Heart left ventricle (tissue), 16 donors: Measurements from ENCODE around the gene UGT2B17. TPM values are rescaled to one million over a fixed set of nuclear protein-coding genes. Genes with fewer than 3 reads are reported as not detected.

Experiments
- ATAC-seq, 4 donors: fragments of 200-7000 bp; cut with Tn5 transposase; one replicate each; pipeline ENCODE4 v1.9.1; 2020 to 2022; ENCODE audit warnings: moderate library complexity in 4 of 4, mild to moderate bottlenecking in 3 of 4, moderate number of reproducible peaks in 1 of 4
- DNase-seq, 5 donors: peaks; one replicate each; pipeline ENCODE4 v3.0.0-alpha.2; 2020
- H3K27ac ChIP-seq, 12 donors: fragments of 200-600 bp; sonication (generic) in 4 of 12; one replicate each; pipeline versions ENCODE4 v1.5.0 to v1.8.0; 2016 to 2022; ENCODE audit warnings: mild to moderate bottlenecking in 2 of 12
- H3K27me3 ChIP-seq, 9 donors: fragments of 200-600 bp; sonication (generic) in 2 of 9; one replicate each; pipeline versions ENCODE4 v1.5.1 to v1.8.0; 2016 to 2022; ENCODE audit warnings: mild to moderate bottlenecking in 3 of 9
- H3K36me3 ChIP-seq, 9 donors: fragments of 200-600 bp; sonication (generic) in 2 of 9; one replicate each; pipeline versions ENCODE4 v1.5.0 to v1.8.0; 2018 to 2022; ENCODE audit warnings: mild to moderate bottlenecking in 2 of 9
- H3K4me1 ChIP-seq, 12 donors: fragments of 200-600 bp; sonication (generic) in 4 of 12; one replicate each; pipeline versions ENCODE4 v1.5.0 to v1.8.0; 2016 to 2022; ENCODE audit warnings: mild to moderate bottlenecking in 3 of 12
- H3K4me3 ChIP-seq, 12 donors: fragments of 200-600 bp; sonication (generic) in 4 of 12; one replicate each; pipeline versions ENCODE4 v1.5.0 to v1.8.0; 2017 to 2022; ENCODE audit warnings: mild to moderate bottlenecking in 9 of 12, moderate library complexity in 4 of 12
- H3K9me3 ChIP-seq, 12 donors: fragments of 200-600 bp; sonication (generic) in 4 of 12; one replicate each; pipeline versions ENCODE4 v1.5.0 to v1.8.0; 2016 to 2022; ENCODE audit warnings: mild to moderate bottlenecking in 1 of 12
- CTCF ChIP-seq, 12 donors: fragments of 200-600 bp; sonication (generic) in 4 of 12; IDR thresholded peaks; one replicate each; pipeline versions ENCODE4 v1.5.0 to v1.8.0; 2018 to 2022; ENCODE audit warnings: antibody characterized with exemption in 12 of 12, mild to moderate bottlenecking in 5 of 12
- POLR2A ChIP-seq, 2 donors: fragments of 450-650 bp; IDR thresholded peaks; one replicate each; pipeline ENCODE4 v1.6.1; 2017; ENCODE audit warnings: antibody characterized with exemption in 2 of 2, mild to moderate bottlenecking in 2 of 2, moderate library complexity in 2 of 2
- WGBS, 4 donors: extraction: QIAGEN DNeasy Blood & Tissue Kit in 2 of 4; methylation state at CpG; one replicate each; pipeline versions ENCODE4 v1.1.5 to v1.1.7; 2013 to 2018; 5-methylcytosine and 5-hydroxymethylcytosine counted together
- intact Hi-C, 10 donors: fragments of 100-400 bp; cut with DNase I; formaldehyde crosslinking; loops; one replicate each; pipeline versions ENCODE4 v1.11.1 to v1.14.2; 2022
- polyA plus RNA-seq, 2 donors: library from polyadenylated mRNA; stranded (reverse); fragments of 200-250 nt; gene quantifications; one replicate each; pipeline ENCODE4 v1.2.3, GENCODE V29; 2013
- total RNA-seq, 9 donors: library from RNA; depleted of rRNA in 2 of 9; stranded (reverse); fragments of >200 nt in 2 of 9; fragmentation: NEBNext Ultra II Directional in 3 of 9; extraction: Animal tissue kit (Norgen Biotek cat#: 25700) in 3 of 9; gene quantifications; one replicate each; pipeline versions ENCODE4 v1.1.0 to v1.2.4, GENCODE V29; 2016 to 2023
- donor health status: ischemic (EF 13 %, LVEDD 7.1; RV severe dilation, severe dysfunction).
- donor health status: healthy with polysubstance abuse.
- donor health status: DM: no; HTN: yes; CAD: no.
- donor health status: DM: no; HTN: no; CAD: no.
- donor health status: ischemic (EF 25% LVEDD 6.9; RV normal size, moderate dysfunction).
- donor health status: ischemic (EF 25% LVEDD 5.7; RV mildly dilated, moderate dysfunction).
- donor health status: healthy.
- donor health status: DM: yes; HTN: yes; CAD: no.
- donor health status: ischemic (EF 35%, LVEDD 5.7; RV mildly dilated, moderate dysfunction).
- donor health status: nonischemic (EF 11% LVEDD 7.7; RV severe dilation, severe dysfunction).
- donor health status: DM: yes; HTN: yes; CAD: no.
- donor health status: PGD.
- donor health status: ischemic (EF 29% LVEDD 5.4; RV normal size, mild dysfunction).
- donor health status: nonischemic (EF 23%, LVEDD 6.1; RV moderate dilation, normal function).

The UGT2B17 gene
- total and polyA plus RNA-seq, 11 donors, result 0.08 TPM; not detected in 10

- Histone ChIP-seq H3K27ac (no peak overlapping the region), H3K9me3 (no peaks in the 10 kb centered on the region), H3K27me3 (no peaks in the 10 kb centered on the region), H3K4me3 (no peak overlapping the region), H3K36me3 (no peaks in the 10 kb centered on the region), H3K4me1 (no peaks in the 10 kb centered on the region)
- ATAC-seq (no peak), DNase-seq (no peak)
- intact Hi-C loops, result no loop called here
- TF ChIP-seq CTCF (IDR thresholded peaks at IDR 0.05) (no peak), POLR2A (IDR thresholded peaks at IDR 0.05) (no peak)
Observed at GRCh38 chr4:68594678-68595077, 18.6 kb upstream of the UGT2B17 start.

- WGBS, 4 donors, result 67 to 79% methylated on average over 4 of the region's 4 CpGs; no CpG with 5 or more reads in 2 of the 4 donors
- H3K27me3 ChIP-seq, result no peaks in the 10 kb centered on the region
- no peaks in the 10 kb centered on the region for H3K9me3 ChIP-seq
- H3K27ac ChIP-seq, result no peak overlapping the region
- intact Hi-C loops, result no loop called here
- no peaks in the 10 kb centered on the region for H3K36me3 ChIP-seq
- no peak for TF ChIP-seq CTCF (IDR thresholded peaks at IDR 0.05)
- TF ChIP-seq POLR2A (IDR thresholded peaks at IDR 0.05), result no peak
- no peak for DNase-seq
- no peak for ATAC-seq
- no peaks in the 10 kb centered on the region for H3K4me1 ChIP-seq
- no peak overlapping the region for H3K4me3 ChIP-seq
Observed at GRCh38 chr4:68593112-68593511, 17.0 kb upstream of the UGT2B17 start.

- Histone ChIP-seq H3K27ac (no peak overlapping the region), H3K36me3 (no peaks in the 10 kb centered on the region), H3K4me1 (no peaks in the 10 kb centered on the region), H3K27me3 (no peaks in the 10 kb centered on the region), H3K9me3 (no peaks in the 10 kb centered on the region), H3K4me3 (no peak overlapping the region)
- ATAC-seq, result no peak
- DNase-seq, result no peak
- intact Hi-C loops, result no loop called here
- no peak for TF ChIP-seq CTCF (IDR thresholded peaks at IDR 0.05)
- no peak for TF ChIP-seq POLR2A (IDR thresholded peaks at IDR 0.05)
- 67 to 89% methylated on average over 1 of the region's 1 CpG; no CpG with 5 or more reads in 2 of the 4 donors for WGBS, 4 donors
Observed at GRCh38 chr4:68592673-68593072, 16.6 kb upstream of the UGT2B17 start.

- no peaks in the 10 kb centered on the region for H3K4me1 ChIP-seq
- no peaks in the 10 kb centered on the region for H3K9me3 ChIP-seq
- no peaks in the 10 kb centered on the region for H3K27me3 ChIP-seq
- no peak for TF ChIP-seq POLR2A (IDR thresholded peaks at IDR 0.05)
- no peak for TF ChIP-seq CTCF (IDR thresholded peaks at IDR 0.05)
- DNase-seq (no peak), ATAC-seq (no peak)
- 88 to 92% methylated on average over 1 of the region's 1 CpG; no CpG with 5 or more reads in 2 of the 4 donors for WGBS, 4 donors
- intact Hi-C loops, result no loop called here
- H3K4me3 ChIP-seq, result no peak overlapping the region
- H3K27ac ChIP-seq, result no peak overlapping the region
- H3K36me3 ChIP-seq, result no peaks in the 10 kb centered on the region
Observed at GRCh38 chr4:68591204-68591603, 15.1 kb upstream of the UGT2B17 start.
